Erythroblast (primary cell): ENCODE data around the gene PSG1.
"Not testable (repeated sequence)": the region's sequence is repeated elsewhere in the genome, so short reads cannot be mapped to it uniquely, and the experiment has no call there.

Source experiments
- GATA1 ChIP-seq: IDR thresholded peaks from 2 replicates; pipeline ENCODE4 v1.6.1; 2011; ENCODE audit warnings: low read depth, mild to moderate bottlenecking, control low read depth, low read length, moderate library complexity
- POLR2A ChIP-seq: IDR thresholded peaks from 2 replicates; pipeline ENCODE4 v1.6.1; 2011; ENCODE audit warnings: mild to moderate bottlenecking, low read length

DNA sequence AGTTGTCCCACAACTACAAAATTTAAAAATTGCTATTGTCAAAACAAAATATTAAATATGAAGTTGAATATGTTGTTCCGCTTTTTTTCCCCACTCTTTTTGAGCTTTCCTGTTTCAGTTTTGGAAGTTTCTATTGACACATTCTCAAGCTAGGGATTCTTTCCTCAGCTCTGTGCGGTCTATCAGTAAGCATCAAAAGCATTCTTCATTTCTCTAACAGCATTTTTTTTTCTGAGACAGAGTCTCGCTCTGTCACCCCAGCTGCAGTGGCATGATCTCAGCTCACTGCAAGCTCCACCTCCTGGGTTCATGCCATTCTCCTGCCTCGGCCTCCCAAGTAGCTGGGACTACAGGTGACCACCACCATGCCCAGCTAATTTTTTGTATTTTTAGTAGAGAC is 33.4 kb upstream of the PSG1 start:
- not testable (repeated sequence) for TF ChIP-seq POLR2A, GATA1
